GM18909 (cell line): ENCODE measurements around the gene OR2T34.
A peak's percentile ranks its signal among the peaks of the same experiment; 100 is the strongest.
"Not testable (repeated sequence)": the region's sequence is repeated elsewhere in the genome, so short reads cannot be mapped to it uniquely, and the experiment has no call there.

Experiments
- ATAC-seq: cut with Tn5 transposase; IDR thresholded peaks from one replicate; pipeline ENCODE4 v1.9.1; 2021; ENCODE audit warnings: mild to moderate bottlenecking; ENCODE audit not compliant: unreplicated experiment, poor library complexity

The OR2T34 gene, protein sequence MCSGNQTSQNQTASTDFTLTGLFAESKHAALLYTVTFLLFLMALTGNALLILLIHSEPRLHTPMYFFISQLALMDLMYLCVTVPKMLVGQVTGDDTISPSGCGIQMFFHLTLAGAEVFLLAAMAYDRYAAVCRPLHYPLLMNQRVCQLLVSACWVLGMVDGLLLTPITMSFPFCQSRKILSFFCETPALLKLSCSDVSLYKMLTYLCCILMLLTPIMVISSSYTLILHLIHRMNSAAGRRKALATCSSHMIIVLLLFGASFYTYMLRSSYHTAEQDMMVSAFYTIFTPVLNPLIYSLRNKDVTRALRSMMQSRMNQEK

DNA sequence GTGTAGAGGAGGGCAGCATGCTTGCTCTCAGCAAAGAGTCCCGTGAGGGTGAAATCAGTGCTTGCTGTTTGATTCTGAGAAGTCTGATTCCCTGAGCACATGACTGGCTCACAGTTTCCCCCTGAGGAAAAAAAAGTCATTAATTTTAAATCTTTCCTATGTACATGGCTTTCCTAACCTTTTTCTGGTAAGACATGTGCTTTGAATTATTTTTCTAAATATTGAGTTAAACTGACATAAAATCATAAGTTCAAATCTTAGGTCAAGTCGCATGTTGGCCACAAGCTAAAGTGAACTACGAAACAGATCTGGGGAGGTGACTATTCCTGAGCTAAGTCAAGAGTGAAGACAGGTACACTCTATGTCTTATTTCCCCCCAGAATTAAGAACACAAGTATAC is at the start of gene OR2T34:
OR2T34 (minus strand) TSS at position 101 of the 400 bp plus-strand sequence; CDS start at position 101, 0 bp downstream.
- not testable (repeated sequence) for ATAC-seq

DNA sequence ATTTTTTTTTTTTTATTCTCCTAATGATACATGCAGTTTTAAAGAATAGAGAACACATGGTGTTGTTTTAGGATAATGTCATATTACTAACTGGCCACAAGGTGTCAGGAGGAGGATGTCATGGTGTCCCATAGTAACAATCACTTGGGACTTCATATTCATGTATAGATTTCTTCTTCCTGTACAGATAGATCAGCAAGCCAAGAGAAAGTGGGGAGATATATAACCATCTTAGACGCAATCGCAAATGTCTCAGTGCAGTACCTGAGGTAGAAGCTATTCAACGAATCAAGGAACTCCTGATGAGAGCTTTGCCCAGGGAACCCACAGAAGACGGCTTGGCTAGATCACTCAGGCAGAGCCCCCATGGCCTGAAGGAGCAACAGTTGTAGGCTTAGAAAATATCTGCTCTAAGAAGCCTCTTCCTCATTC is 48.0 kb upstream of the OR2T34 start:
- peak; percentile 95 for ATAC-seq

DNA sequence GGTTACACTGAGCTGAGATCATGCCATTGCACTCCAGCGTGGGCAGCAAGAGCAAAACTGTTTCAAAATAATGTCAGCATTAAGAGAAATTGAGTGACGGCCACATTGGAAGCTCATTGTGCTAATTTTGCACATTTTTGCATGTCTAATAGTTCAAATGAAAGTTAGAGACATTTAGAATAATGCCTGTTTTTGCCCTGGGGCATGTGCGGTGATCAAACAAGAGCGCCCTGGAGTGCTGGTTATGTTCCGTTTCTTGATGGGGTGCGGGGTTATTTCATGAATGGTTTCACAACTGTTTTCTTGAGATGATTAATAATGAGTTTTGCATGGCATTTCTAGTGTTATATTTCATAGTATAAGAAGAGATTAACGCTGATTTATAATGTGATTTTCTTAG is 47.2 kb upstream of the OR2T34 start:
- ATAC-seq: no peak

DNA sequence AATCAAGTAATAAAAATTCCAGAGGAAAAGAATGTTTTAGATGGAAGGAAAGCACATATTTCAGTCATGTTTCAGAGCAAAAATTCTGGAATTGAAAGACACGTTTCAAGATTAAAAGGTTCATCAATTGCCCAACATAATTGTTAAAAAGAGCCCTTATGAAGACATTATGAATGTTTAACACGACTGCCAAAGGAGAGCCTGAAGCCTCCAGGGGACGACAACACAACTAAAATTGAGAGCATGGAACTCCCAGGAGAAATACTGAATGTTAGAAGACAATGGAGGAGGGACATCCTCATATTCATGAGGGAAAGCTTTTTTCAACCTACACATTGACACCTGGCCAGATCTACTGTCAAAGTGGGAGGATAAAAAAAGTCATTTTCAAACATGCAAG is 44.3 kb upstream of the OR2T34 start:
- no peak for ATAC-seq

DNA sequence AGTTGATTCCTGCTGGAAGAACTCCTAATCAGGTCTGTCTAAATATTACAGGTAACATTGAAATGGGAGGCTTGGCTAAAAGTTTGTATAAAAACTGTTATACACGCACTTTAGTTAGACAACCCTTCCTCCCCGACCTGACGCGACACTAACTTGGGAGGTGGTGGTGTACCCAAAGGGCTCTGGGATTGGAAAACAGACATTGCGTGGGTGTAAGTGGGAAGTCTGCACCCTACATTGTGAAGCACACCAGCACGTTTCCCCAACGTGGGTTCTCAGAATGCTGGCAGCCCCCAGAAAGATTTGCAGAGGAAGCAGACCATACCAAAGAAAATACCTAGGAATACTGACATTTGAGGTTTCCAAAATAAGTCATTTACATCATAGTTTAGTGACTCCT is 43.6 kb upstream of the OR2T34 start:
- ATAC-seq: no peak

DNA sequence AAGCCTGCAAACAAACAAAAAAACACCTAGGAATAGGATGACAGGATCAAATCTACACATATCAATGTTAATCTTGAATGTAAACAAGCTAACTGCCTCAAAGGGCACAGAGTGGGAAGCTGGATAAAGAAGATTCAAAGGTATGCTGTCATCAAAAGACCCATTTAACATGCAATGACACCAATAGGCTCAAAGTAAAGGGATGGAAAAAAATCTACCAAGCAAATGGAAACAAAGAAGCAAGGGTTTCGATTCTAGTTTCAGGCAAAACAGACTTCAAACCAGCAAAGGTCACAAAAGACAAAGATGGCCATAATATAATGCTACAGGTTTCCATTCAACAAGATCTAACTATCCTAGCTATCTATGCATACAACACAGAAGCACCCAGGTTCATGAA is 39.2 kb upstream of the OR2T34 start:
- ATAC-seq: peak; percentile 53

DNA sequence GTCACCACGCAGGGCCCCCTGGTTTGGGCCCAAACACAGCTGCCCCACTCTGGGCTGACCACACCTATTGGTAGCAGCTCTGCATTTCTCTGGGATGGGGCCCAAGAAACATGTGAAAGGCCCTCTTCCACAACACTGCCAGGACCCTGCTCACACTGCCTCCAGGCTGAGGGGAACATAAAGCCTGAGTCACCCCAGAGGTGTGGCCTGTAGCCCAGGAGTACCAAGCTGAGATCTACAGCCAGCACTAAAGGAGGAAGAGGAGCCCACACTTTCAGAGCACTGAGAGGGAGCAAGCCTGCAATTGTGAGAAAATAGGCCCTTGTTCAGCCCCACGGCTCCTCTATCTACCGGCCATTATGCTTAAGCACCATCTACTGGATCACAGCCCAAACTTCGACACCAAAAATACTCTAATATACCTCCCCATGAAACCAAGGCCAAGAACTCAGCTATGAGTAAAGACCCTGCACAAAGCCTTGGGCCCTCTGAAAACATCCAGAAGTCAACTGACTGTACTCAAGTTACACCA is 37.4 kb upstream of the OR2T34 start:
- no peak for ATAC-seq

DNA sequence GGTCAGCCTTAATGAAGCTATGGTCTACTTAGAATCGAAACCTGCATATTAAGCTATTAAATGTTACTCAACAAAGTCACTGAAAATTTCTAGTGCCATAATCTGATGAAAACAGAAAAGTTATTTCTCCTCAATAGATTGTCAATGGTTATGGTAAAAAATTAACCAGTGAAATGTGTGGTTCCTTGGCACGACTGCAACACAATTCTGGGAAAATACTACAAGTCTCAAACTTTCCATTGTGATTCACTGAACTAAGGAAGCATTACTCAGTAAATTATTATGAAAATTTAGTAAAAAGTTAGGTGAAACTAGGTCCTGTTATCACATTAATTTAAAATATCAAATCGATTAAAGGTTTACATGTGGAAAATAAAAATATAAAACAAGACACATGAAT is 35.7 kb upstream of the OR2T34 start:
- no peak for ATAC-seq

DNA sequence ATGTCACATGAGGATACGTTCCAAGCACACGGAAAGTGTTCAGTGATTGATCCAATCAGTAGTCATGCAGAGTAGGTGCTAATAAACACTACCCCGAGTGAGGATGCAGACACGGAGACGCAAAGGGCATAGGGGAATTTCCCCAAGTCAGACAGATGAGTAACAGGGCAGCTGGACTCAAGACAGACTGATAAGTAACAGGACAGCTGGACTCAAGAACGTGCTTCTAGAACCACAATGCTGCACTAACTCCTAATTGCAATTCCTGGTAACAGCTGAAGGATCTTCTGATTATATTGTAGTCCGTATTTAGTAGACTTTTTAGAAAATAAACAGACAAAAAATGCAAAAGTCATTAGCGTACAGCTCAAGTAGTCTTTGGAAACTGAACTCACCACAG is 24.8 kb upstream of the OR2T34 start:
- no peak for ATAC-seq

DNA sequence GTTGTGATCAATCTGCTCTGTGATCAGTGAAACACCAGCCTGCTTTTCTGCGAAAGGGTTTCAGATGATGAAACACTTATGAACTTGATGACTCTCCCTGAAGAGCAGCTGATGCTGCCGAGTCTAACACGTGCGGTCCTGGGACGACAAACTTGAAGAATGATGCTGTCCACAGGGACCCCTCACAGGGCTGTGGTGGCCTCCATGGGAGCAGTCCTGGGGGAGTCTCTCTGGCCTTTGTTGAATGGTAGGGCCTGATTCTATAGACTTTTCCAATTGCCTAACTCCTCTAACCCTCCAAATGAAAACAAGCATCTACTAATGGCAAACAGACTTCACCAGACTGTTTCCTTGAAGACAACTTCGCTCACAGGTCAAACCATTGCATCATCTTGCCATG is 23.0 kb upstream of the OR2T34 start, which contains the start of gene OR2T10:
OR2T10 (minus strand) TSS at position 112 of the 400 bp plus-strand sequence. CDS start 3,932 bp downstream, outside the sequence.
- no peak for ATAC-seq

DNA sequence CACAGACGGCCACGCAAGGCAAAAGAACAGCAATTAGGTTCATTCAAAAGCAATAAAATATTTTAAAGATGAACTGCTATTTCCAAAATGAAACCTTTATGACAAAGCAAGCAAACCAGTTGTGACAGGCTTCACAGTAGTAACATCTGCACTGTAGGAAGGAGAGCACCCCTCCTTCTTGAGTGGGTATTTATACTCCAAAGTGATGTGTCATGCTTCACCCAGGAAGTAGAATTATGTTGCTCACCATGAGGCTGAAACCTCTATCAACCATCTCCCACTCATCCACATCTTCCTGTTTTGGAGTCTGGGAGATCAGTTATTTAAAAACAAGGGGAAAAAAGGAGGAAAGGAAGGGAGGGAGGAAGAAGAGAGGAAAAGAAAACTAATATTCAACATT is 22.1 kb upstream of the OR2T34 start:
- no peak for ATAC-seq

DNA sequence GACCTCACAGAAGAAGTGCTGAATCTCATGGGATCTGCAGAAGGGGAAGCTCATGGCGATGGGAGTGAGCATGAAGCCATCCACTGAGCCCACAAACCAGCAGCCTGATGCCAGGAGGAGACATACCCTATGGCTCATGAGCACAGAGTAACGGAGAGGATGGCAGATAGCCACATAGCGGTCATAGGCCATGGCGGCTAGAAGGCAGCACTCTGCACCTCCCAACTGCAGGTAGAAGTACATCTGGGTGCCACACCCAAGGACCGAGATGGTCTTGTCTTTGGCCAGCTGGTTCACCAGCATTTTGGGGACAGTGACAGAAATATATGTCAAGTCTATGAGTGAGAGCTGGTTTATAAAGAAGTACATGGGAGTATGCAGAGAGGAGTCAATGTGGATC is 18.7 kb upstream of the OR2T34 start:
- no peak for ATAC-seq

DNA sequence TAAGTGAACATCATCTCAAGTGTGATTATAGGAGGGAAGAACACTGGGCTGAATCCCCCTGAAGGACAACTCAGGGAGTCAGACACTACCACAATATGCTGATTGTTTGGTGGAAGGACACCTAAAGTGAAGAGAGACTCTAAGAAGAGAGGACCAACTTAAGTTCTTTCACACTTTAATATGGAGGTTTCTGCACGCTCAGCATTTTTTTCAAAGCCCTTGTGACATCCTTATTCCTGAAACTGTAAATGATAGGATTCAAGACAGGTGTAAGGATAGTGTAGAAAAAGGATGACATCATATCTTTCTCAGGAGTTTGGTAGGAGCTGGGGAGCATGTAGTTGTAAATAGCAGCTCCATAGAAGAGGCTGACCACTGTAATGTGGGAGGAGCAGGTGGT is 18.1 kb upstream of the OR2T34 start:
- no peak for ATAC-seq

DNA sequence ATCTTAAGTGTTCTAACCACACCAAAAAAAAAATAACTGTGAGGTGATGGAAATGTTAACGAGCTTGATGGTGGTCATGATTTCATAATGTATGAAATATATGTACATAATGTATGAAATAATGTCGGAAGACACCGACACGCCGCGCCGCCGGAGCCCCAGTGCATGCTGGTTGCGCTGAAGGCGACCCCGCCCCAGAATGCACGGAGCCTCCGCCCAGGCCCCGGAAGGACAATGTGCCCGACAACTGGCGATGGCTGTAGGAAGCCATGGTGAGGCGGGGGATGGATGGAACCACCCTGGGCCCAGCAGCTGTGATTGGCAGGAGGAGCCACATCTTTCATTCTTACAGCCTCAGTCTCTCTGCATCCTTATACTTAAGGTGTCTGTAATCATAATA is 15.5 kb upstream of the OR2T34 start:
- no peak for ATAC-seq

DNA sequence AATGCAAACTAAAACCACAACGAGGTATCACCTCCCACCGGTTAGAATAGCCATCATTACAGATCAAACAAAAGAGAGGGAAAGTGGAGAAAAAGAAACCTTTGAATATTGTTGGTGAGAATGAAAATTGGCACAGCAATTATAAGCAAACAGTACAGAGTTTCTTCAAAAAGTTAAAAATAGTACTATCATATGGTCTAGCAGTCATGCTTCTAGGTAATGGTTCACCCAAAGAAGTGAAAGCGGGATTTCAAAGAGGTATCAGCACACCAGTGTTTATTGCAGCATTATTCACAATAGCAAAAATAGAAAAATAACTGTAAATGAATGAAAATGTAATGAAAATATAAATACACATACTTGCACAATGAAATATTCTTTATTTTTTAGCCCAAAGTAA is 14.8 kb upstream of the OR2T34 start:
- ATAC-seq: no peak

DNA sequence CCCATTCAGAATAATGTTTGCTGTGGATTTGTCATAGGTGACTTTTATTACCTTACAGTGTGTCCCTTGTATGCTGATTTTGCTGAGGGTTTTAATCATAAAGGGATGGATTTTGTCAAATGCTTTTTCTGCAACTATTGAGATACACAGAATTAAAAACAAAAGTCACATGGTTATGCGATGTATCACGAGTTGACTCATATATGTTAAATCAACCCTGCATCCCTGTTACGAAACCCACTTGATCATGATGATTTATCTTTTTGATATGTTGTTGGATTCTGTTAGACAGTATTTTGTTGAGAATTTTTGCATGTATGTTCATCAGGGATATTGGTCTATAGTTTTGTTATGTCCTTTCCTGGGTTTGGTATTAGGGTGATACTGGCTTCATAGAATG is 10.7 kb upstream of the OR2T34 start:
- ATAC-seq: no peak

DNA sequence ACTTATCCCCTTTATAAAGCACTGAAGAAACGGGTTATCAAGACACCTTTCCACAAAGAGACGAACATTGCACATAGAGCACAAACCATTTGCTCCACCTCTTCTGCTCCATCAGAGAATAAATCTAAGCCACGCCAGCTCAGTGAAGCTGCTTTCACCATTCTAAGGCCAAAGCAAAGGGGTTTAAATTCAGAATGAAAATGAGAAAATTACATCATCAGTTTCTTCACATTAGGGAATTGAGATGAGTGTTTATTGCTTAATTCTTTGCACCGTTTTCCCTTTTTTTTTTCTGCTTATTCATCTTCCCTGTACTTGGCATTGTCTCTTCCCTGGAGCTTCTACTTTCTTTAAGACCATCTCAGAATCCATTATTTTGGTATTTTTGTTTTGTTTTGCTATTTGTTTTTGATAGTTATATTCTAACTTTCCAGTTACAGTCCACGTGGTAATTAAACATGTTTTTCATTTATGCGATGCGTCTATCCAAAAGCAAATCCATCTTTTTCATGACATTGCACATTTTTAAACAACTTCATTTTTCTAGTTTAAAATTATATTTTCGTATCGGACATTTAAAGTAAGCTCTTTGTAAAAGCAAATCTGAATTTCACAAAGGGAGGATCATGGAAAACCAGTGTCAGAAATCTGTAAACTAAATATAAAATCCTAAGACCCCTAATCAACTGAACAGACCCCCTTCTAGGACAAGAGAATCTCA is 1.9 kb upstream of the OR2T34 start:
- no peak for ATAC-seq

DNA sequence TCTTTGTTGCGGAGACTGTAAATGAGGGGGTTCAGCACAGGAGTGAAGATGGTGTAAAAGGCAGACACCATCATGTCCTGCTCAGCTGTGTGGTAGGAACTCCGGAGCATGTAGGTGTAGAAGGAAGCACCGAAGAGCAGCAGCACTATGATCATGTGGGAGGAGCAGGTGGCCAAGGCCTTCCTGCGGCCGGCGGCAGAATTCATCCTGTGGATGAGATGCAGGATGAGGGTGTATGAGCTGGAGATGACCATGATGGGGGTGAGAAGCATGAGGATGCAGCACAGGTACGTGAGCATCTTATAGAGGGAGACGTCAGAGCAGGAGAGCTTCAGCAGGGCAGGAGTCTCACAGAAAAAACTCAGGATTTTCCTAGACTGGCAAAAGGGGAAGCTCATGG is 701 bp downstream of the OR2T34 start:
- ATAC-seq: not testable (repeated sequence)

DNA sequence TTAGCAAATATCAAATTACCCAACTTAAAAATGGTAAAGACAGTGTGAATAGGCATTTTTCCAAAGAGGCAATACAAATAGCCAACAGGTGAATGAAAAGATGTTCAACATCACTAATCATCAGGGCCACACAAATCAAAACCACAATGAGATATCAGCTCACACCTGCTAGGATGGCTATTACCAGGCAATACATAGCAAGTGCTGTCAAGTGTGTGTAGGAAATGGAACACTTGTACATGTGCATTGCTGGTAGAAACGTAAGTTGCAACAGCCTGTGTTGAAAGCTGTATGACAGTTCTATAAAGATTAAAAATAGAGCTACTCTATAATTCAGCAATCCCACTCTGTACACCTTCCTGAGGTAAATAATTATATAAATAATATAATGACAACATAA is 2.5 kb downstream of the OR2T34 start:
- ATAC-seq: peak; percentile 94

DNA sequence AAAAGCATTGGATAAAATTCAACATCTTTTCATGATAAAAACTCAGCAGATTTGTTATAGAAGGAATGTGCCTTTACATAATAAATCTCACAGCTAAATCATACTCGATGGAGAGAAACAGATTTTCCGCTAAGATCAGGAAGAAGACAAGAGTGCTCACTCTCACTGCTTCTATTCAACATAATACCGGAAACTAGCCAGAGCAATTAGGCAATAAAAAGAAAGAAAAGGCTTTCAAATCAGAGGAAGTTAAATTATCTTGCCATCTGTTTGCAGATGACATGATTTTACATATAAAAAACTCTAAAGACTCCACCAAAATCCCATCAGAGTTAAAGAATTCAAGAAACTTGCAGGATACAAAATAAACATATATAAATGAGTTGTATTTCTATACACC is 3.7 kb downstream of the OR2T34 start:
- ATAC-seq: not testable (repeated sequence)

DNA sequence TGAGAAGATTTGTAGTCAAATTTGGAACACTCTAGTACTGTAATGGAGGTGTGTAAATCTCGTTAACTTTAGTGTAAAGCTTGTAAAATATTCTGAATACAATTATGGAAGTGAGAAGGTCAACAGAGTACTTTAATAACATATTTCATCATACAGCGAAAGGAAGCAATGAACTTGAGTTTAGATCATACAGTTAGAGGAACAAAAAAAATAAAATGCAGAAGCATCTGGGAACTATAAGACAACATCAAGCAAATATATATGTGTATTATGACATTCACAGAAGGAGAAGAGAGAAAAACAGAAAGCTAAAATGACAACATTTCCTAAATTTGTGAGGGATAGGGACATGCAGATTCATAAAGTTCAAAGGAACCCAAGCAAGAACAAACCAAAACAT is 5.5 kb downstream of the OR2T34 start:
- ATAC-seq: not testable (repeated sequence)
